Endothelial cell (in vitro differentiated cells): ENCODE data around the gene CRACR2B. TPM values are rescaled to one million over a fixed set of nuclear protein-coding genes. Genes with fewer than 3 reads are reported as not detected.

ENCODE experiments used
- DNase-seq: peaks from one replicate; pipeline ENCODE4 v3.0.0; 2021; ENCODE audit warnings: low spot score
- H3K27ac Mint-ChIP-seq: one replicate; pipeline ENCODE4 v1.8.0; 2021; ENCODE audit warnings: mixed read lengths, inconsistent platforms; ENCODE audit not compliant: unreplicated experiment
- H3K27me3 Mint-ChIP-seq: one replicate; pipeline ENCODE4 v1.8.0; 2021; ENCODE audit warnings: mild to moderate bottlenecking, moderate library complexity, mixed read lengths, inconsistent platforms; ENCODE audit not compliant: unreplicated experiment
- H3K36me3 Mint-ChIP-seq: one replicate; pipeline ENCODE4 v1.8.0; 2021; ENCODE audit warnings: mild to moderate bottlenecking, low read depth, mixed read lengths, inconsistent platforms; ENCODE audit not compliant: unreplicated experiment
- H3K4me1 Mint-ChIP-seq: one replicate; pipeline ENCODE4 v1.8.0; 2021; ENCODE audit warnings: mild to moderate bottlenecking, mixed read lengths, inconsistent platforms; ENCODE audit not compliant: unreplicated experiment
- H3K4me3 Mint-ChIP-seq: one replicate; pipeline ENCODE4 v1.8.0; 2021; ENCODE audit warnings: mild to moderate bottlenecking, mixed read lengths, inconsistent platforms; ENCODE audit not compliant: unreplicated experiment
- H3K9me3 Mint-ChIP-seq: one replicate; pipeline ENCODE4 v1.8.0; 2021; ENCODE audit warnings: mixed read lengths, inconsistent platforms; ENCODE audit not compliant: unreplicated experiment
- long read RNA-seq: library from polyadenylated mRNA; unstranded; transcript quantifications from one replicate; pipeline ENCODE4 v2.0.0, GENCODE V29; 2020; ENCODE audit not compliant: unreplicated experiment
- total RNA-seq: library from RNA; stranded (reverse); fragmentation: NEBNext Ultra II Directional; extraction: Animal tissue kit (Norgen Biotek cat#: 25700); gene quantifications from one replicate; pipeline ENCODE4 v1.2.1, GENCODE V29; 2021; ENCODE audit not compliant: unreplicated experiment
- TF ChIP-seq, protein P1 (sequence below): fragments of 200-600 bp; sonication (generic); IDR thresholded peaks from one replicate; pipeline ENCODE4 v1.5.0; 2021; ENCODE audit warnings: antibody characterized with exemption; ENCODE audit not compliant: unreplicated experiment

Gene CRACR2B
- total RNA-seq, result 28.8 TPM
- long read RNA-seq, partial matches to known transcripts, result 11 of 30 reads
- long read RNA-seq, other reads (novel, unspliced or antisense), result 19 of 30 reads

DNA sequence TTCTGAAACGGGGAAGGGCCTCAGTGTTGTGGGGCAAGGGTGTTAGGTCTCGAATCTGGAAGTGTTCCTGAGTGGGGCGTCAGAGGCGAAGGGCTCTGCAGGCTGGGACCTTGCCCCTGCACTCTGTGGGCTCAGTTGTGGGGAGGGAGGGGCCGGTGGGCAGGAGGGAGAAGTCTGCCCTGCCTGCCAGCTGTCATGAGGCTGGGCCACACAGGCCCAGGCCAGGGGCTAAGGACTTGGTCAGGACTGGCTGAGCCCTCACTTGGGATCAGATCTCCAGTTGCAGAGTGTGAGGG lies at the start of gene CRACR2B:
Gene CRACR2B, plus strand, starts transcription at position 23 of the 296 bp plus-strand sequence. CDS start 689 bp downstream, outside the sequence.
- DNase-seq, result no peak
- H3K4me3 Mint-ChIP-seq, result peak within 1 kb of the TSS; percentile 79
- no peaks in the 10 kb centered on the region for H3K9me3 Mint-ChIP-seq
- H3K4me1 Mint-ChIP-seq, result peaks cover 18% of the 10 kb centered on the region
- H3K36me3 Mint-ChIP-seq, result no peaks in the 10 kb centered on the region
- H3K27ac Mint-ChIP-seq, result no peak within 1 kb of the TSS
- H3K27me3 Mint-ChIP-seq, result peaks cover 12% of the 10 kb centered on the region
- TF ChIP-seq, protein P1, sequence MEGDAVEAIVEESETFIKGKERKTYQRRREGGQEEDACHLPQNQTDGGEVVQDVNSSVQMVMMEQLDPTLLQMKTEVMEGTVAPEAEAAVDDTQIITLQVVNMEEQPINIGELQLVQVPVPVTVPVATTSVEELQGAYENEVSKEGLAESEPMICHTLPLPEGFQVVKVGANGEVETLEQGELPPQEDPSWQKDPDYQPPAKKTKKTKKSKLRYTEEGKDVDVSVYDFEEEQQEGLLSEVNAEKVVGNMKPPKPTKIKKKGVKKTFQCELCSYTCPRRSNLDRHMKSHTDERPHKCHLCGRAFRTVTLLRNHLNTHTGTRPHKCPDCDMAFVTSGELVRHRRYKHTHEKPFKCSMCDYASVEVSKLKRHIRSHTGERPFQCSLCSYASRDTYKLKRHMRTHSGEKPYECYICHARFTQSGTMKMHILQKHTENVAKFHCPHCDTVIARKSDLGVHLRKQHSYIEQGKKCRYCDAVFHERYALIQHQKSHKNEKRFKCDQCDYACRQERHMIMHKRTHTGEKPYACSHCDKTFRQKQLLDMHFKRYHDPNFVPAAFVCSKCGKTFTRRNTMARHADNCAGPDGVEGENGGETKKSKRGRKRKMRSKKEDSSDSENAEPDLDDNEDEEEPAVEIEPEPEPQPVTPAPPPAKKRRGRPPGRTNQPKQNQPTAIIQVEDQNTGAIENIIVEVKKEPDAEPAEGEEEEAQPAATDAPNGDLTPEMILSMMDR, result no peak

DNA sequence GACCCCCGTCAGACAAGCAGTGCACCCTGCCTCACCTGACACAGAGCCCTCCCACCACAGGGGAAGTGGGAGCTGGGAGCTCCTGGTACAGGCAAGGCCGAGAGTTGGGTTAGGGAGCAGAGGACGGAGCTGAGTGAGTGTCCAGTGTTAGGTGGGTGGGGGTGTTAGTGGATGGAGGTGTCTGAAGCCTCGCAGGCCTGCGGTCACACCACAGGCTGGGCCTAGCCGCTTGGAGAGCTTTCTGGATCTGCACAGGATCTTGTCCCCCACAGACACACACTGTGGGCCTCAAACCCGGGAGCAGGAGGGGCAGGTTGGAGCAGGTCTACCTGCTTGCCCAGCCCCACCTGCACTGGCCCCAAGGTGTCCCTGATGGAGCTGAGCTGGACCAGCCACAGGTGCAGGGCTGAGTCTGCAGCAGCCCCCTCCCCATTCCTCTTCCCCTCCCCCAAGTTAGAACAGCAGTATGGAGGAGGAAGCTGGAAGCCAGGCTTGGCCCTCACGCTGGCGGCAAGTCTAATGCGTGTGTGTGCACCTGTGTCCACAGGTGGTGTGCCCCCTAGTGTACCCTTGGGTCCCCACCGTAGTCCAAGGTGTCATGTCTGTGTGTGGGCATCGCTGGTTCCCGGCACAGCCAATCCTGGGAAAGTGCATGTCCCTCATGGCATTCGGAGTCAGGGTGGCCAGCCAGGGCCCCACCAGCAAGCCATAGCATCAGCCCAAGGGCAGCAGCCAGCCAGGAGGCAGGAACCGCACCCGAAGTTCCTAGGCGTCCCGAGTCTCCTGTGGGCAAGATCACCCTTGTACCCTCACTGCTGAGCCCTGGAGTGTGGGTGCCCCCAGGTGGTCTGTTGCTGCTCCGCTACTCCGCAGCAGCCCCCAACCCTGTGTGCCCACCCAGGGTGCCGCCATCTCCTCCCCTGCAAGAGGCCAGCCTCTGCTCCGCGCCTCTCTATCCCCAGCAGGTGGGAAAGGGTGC lies 48.5 kb upstream of the CRACR2B start:
- no peak for DNase-seq

DNA sequence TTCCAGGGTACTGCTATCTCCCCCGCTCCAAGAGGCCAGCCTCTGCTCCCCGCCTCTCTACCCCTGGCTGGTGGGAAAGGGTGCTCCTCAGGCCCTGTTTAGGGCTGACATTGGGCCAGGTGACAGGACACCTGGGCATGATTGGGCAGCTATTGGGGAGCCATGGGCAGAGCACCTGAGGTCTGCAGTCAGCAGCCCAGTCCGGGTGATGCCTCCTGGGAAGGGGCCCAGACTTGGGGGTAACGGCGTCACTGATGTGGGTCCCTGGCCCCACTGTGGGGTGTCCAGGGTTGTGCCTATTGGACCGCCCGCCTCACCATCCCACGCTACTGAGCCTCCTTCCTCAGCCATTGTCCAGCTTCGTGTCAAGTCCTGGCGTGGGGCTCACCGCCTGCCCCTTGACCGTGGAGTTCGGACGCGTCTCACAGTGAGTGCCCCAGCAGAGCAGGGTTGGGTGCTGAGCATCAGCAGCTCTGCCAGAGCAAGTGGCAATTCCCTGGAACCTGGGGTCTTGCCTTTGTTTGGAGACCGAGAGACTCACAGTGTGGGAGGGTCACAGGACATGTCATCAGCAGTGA lies 47.7 kb upstream of the CRACR2B start:
- Mint-ChIP-seq H3K27ac (no peak overlapping the region), H3K27me3 (peaks cover 6% of the 10 kb centered on the region), H3K36me3 (peaks cover 6% of the 10 kb centered on the region), H3K4me3 (peak overlapping the region; percentile 9), H3K4me1 (peaks cover 14% of the 10 kb centered on the region), H3K9me3 (no peaks in the 10 kb centered on the region)
- TF ChIP-seq, protein P1, result no peak
- DNase-seq, result no peak

More for the DNA sequence above, 48.5 kb upstream of the CRACR2B start:
- no peak overlapping the region for H3K4me3 Mint-ChIP-seq
- TF ChIP-seq, protein P1, result no peak
- H3K9me3 Mint-ChIP-seq, result no peaks in the 10 kb centered on the region
- peaks cover 6% of the 10 kb centered on the region for H3K36me3 Mint-ChIP-seq
- H3K27ac Mint-ChIP-seq, result no peak overlapping the region
- peaks cover 14% of the 10 kb centered on the region for H3K4me1 Mint-ChIP-seq
- H3K27me3 Mint-ChIP-seq, result peaks cover 6% of the 10 kb centered on the region

DNA sequence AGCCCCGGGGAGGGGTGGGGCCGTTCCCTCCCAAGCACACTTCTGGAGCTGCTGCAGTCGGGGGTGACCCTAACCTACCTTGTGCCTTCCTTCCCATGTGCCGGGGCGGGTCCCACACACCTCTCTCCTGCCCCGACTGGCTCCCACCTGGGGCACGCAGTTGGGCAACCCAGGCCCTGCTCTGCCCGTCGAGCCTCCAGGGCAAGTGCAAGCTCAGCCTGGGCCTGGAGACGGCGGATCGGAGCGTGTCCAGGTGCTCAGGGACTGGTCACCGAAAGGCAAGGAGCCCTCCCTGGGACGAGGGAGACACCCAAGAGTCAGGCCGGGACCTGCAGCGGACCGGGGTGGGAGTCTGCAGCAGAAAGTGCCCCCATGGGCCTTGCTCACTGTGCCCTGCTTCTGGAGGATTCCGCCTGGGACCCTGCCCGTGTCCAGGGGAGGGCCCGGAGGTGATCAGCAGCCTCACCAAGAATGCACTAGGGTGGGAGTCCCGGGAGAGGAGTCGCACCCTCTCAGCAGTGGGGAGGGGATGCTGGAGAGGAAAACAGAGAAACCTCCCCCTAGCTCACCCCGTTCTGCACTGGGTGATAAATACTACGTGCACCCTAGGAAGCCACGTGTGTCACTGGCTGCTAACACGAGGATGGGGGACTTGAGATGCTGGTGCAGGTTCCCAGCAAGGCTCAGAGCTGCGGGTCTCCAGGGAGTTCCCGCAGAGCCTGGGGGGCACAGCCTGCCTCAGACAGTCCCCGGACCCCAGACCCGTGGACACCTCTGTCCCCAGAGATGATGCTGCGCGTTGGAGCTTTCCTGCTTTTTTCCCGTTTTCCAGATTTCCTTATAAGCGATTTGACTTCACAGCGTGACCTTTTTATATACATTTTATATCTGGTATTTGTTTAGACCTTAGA lies 45.2 kb upstream of the CRACR2B start:
- H3K4me1 Mint-ChIP-seq, result peaks cover 7% of the 10 kb centered on the region
- peaks cover 6% of the 10 kb centered on the region for H3K36me3 Mint-ChIP-seq
- H3K27me3 Mint-ChIP-seq, result peaks cover 6% of the 10 kb centered on the region
- H3K9me3 Mint-ChIP-seq, result no peaks in the 10 kb centered on the region
- TF ChIP-seq, protein P1, result no peak
- no peak overlapping the region for H3K27ac Mint-ChIP-seq
- DNase-seq, result no peak
- H3K4me3 Mint-ChIP-seq, result no peak overlapping the region
